Brain microvascular endothelial cell (primary cell): ENCODE results near the gene ZFHX3.

ENCODE experiments used
- DNase-seq: peaks from one replicate; pipeline ENCODE4 v3.0.0-alpha.2; 2020
- H3K27ac ChIP-seq: fragments of 250-450 bp; sonication (Bioruptor Pico); 2 replicates; pipeline ENCODE4 v1.5.1; 2020; ENCODE audit warnings: mild to moderate bottlenecking, moderate library complexity
- H3K27me3 ChIP-seq: fragments of 250-450 bp; sonication (Bioruptor Pico); replicated peaks from 2 replicates; pipeline ENCODE4 v1.5.1; 2020; ENCODE audit warnings: mild to moderate bottlenecking
- H3K36me3 ChIP-seq: fragments of 250-450 bp; sonication (Bioruptor Pico); replicated peaks from 2 replicates; pipeline ENCODE4 v1.5.1; 2020; ENCODE audit warnings: mild to moderate bottlenecking
- H3K4me3 ChIP-seq: 2 replicates; pipeline ENCODE4 v1.5.1; 2011; ENCODE audit warnings: low read depth, mild to moderate bottlenecking, control low read depth, low read length, moderate library complexity
- CTCF ChIP-seq: IDR thresholded peaks from 2 replicates; pipeline ENCODE4 v1.5.1; 2011; ENCODE audit warnings: low read depth, mild to moderate bottlenecking, moderate library complexity, low read length, control low read depth, inconsistent platforms; ENCODE audit errors: missing control alignments
- in situ Hi-C: cut with HindIII; loops from 2 replicates; pipeline ENCODE4 v1.10.0; 2017; ENCODE audit warnings: low sequenced_read_pairs, low pct_ligation_motif_present

ZFHX3 gene

DNA sequence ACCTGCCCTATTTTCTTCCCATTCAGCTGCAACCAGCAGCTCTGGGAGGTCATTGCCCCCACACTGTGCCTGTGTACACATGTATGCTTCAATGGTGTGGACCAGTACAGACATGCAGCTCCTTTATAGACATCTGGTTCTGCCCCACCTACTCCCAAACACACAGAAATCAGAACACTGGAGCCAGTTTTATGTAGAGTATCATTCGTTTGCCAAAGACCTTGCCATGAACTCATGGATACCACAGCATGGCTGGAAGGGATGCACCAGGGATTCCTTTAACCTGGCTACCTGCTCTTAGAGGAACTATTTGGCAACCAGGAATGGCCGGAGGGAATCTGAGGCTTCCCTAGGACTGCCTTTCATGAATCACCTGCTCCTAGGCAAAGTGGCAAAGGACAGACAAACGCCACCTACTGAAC, 60.4 kb downstream of the ZFHX3 start:
- Histone ChIP-seq H3K36me3 (no peaks in the 10 kb centered on the region), H3K27me3 (no peaks in the 10 kb centered on the region), H3K4me3 (no peak overlapping the region), H3K27ac (no peak overlapping the region)
- in situ Hi-C loops: no loop called here
- DNase-seq: no peak
- no peak for TF ChIP-seq CTCF

- in situ Hi-C loops: no loop called here
- DNase-seq: peak; percentile 41
- H3K27ac ChIP-seq: peak overlapping the region; percentile 57
- TF ChIP-seq CTCF: no peak
- H3K27me3 ChIP-seq: no peaks in the 10 kb centered on the region
- H3K4me3 ChIP-seq: no peak overlapping the region
- no peaks in the 10 kb centered on the region for H3K36me3 ChIP-seq
Observed at GRCh38 chr16:72985995-72986394, 61.9 kb downstream of the ZFHX3 start.

GRCh38 chr16:72985148-72985941, 62.6 kb downstream of the ZFHX3 start:
- TF ChIP-seq CTCF: no peak
- DNase-seq: peak; percentile 72
- peak overlapping the region; percentile 57 for H3K27ac ChIP-seq

GRCh38 chr16:72983728-72984350, 64.1 kb downstream of the ZFHX3 start:
- no peak overlapping the region for H3K27ac ChIP-seq
- no peak for DNase-seq
- H3K36me3 ChIP-seq: no peaks in the 10 kb centered on the region
- no peak for TF ChIP-seq CTCF
- no peaks in the 10 kb centered on the region for H3K27me3 ChIP-seq
- in situ Hi-C loops: no loop called here
- no peak overlapping the region for H3K4me3 ChIP-seq

More at GRCh38 chr16:72985148-72985941, 62.6 kb downstream of the ZFHX3 start:
- peak overlapping the region; percentile 5 for H3K4me3 ChIP-seq
- no peaks in the 10 kb centered on the region for H3K36me3 ChIP-seq
- in situ Hi-C loops: no loop called here
- H3K27me3 ChIP-seq: no peaks in the 10 kb centered on the region

DNA sequence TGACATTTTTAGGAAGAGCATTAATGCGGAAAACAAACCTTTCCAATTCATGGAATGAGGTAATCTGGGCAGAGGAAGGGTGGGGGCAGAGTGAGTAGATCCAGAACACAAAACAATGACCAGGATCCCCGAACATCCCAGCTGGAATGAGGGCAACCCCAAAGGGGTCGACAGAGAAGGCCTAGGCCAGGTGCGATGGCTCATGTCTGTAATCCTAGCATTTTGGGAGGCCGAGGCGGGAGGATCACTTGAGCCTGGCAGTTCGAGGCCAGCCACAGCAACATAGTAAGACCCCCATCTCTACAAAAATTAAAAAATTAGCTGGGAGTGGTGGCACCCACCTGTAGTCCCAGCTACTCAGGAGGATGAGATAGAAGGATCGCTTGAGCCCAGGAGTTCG, 64.7 kb downstream of the ZFHX3 start:
- no peak overlapping the region for H3K4me3 ChIP-seq
- DNase-seq: no peak
- no peak for TF ChIP-seq CTCF
- in situ Hi-C loops: no loop called here
- no peaks in the 10 kb centered on the region for H3K36me3 ChIP-seq
- no peaks in the 10 kb centered on the region for H3K27me3 ChIP-seq
- no peak overlapping the region for H3K27ac ChIP-seq

GRCh38 chr16:72979974-72980373, 68.0 kb downstream of the ZFHX3 start:
- Histone ChIP-seq H3K27ac (no peak overlapping the region), H3K36me3 (no peaks in the 10 kb centered on the region), H3K27me3 (no peaks in the 10 kb centered on the region), H3K4me3 (no peak overlapping the region)
- DNase-seq: peak; percentile 33
- TF ChIP-seq CTCF: no peak
- in situ Hi-C loops: no loop called here
